ENCODE data around the gene THADA. TPM values are rescaled to one million over a fixed set of nuclear protein-coding genes. Genes with fewer than 3 reads are reported as not detected.

Gene THADA
- total RNA-seq, 4 donors from 2014 or later = 35.7 to 49.2 (median 47.4) TPM

- Histone ChIP-seq H3K27me3 (no peaks in the 10 kb centered on the region), H3K4me1 (peaks cover 0 to 15% (median 2%) of the 10 kb centered on the region in 4 donors), H3K27ac (no peak overlapping the region), H3K4me3 (no peak overlapping the region), H3K9me3 (no peaks in the 10 kb centered on the region), H3K36me3 (peaks cover 0 to 16% (median 0%) of the 10 kb centered on the region in 3 donors)
- 89 to 90% methylated on average over 3 of the region's 3 CpGs for WGBS, 2 donors
- TF ChIP-seq EP300 (IDR thresholded peaks at IDR 0.05) = no peak
- no peak for TF ChIP-seq POLR2A (IDR thresholded peaks at IDR 0.05)
- DNase-seq (ENCODE audit: low spot score in 2 of 2) = no peak
These were observed 64.6 kb downstream of the THADA start for GRCh38 chr2:43531251-43531650.

- H3K36me3 ChIP-seq = peaks cover 0 to 8% (median 0%) of the 10 kb centered on the region in 3 donors
- H3K4me3 ChIP-seq = no peak overlapping the region
- no peaks in the 10 kb centered on the region for H3K27me3 ChIP-seq
- H3K27ac ChIP-seq = peak overlapping the region in 3 of 4 donors; percentile 5 to 76 (median 71)
- DNase-seq (ENCODE audit: low spot score in 2 of 2) = no peak
- TF ChIP-seq POLR2A (IDR thresholded peaks at IDR 0.05) (no peak), EP300 (IDR thresholded peaks at IDR 0.05) (peak in 1 of 2 donors; percentile 48)
- peaks cover 0 to 7% (median 0%) of the 10 kb centered on the region in 4 donors for H3K9me3 ChIP-seq
- peaks cover 0 to 36% (median 2%) of the 10 kb centered on the region in 4 donors for H3K4me1 ChIP-seq
These were observed 68.8 kb downstream of the THADA start for GRCh38 chr2:43526994-43527393.

GRCh38 chr2:43525506-43525905 lies 70.3 kb downstream of the THADA start:
- WGBS, 2 donors = 100% methylated on average over 1 of the region's 1 CpG
- H3K27me3 ChIP-seq = no peaks in the 10 kb centered on the region
- no peak for DNase-seq (ENCODE audit: low spot score in 2 of 2)
- H3K4me1 ChIP-seq = peaks cover 0 to 36% (median 2%) of the 10 kb centered on the region in 4 donors
- H3K9me3 ChIP-seq = peaks cover 0 to 7% (median 0%) of the 10 kb centered on the region in 4 donors
- peaks cover 0 to 8% (median 0%) of the 10 kb centered on the region in 3 donors for H3K36me3 ChIP-seq
- peak overlapping the region in 1 of 4 donors; percentile 71 for H3K27ac ChIP-seq
- H3K4me3 ChIP-seq = no peak overlapping the region
- no peak for TF ChIP-seq EP300 (IDR thresholded peaks at IDR 0.05)
- TF ChIP-seq CTCF (IDR thresholded peaks at IDR 0.05) = no peak
- no peak for TF ChIP-seq POLR2A (IDR thresholded peaks at IDR 0.05)

- H3K27ac ChIP-seq = peak overlapping the region in 2 of 4 donors; percentile 13 to 71
These were observed 71.5 kb downstream of the THADA start for GRCh38 chr2:43524177-43524965.

GRCh38 chr2:43522177-43522576 lies 73.7 kb downstream of the THADA start:
- Histone ChIP-seq H3K27me3 (no peaks in the 10 kb centered on the region), H3K27ac (no peak overlapping the region), H3K36me3 (peaks cover 0 to 8% (median 0%) of the 10 kb centered on the region in 3 donors), H3K4me3 (no peak overlapping the region), H3K4me1 (peaks cover 0 to 63% (median 23%) of the 10 kb centered on the region in 4 donors), H3K9me3 (peaks cover 0 to 7% (median 0%) of the 10 kb centered on the region in 4 donors)
- no peak for TF ChIP-seq CTCF (IDR thresholded peaks at IDR 0.05)
- TF ChIP-seq EP300 (IDR thresholded peaks at IDR 0.05) = no peak
- TF ChIP-seq POLR2A (IDR thresholded peaks at IDR 0.05) = no peak
- DNase-seq (ENCODE audit: low spot score in 2 of 2) = no peak

More at GRCh38 chr2:43524177-43524965, 71.5 kb downstream of the THADA start:
- no peak overlapping the region for H3K4me3 ChIP-seq
- peaks cover 0 to 7% (median 0%) of the 10 kb centered on the region in 4 donors for H3K9me3 ChIP-seq
- TF ChIP-seq CTCF (IDR thresholded peaks at IDR 0.05) (peak in 4 of 5 experiments; percentile 24 to 45 (median 38)), EP300 (IDR thresholded peaks at IDR 0.05) (no peak), POLR2A (IDR thresholded peaks at IDR 0.05) (no peak)
- peaks cover 0 to 8% (median 0%) of the 10 kb centered on the region in 3 donors for H3K36me3 ChIP-seq
- no peaks in the 10 kb centered on the region for H3K27me3 ChIP-seq
- WGBS, 2 donors = 68 to 73% methylated on average over 3 of the region's 3 CpGs
- DNase-seq (ENCODE audit: low spot score in 2 of 2) = no peak
- peaks cover 0 to 47% (median 10%) of the 10 kb centered on the region in 4 donors for H3K4me1 ChIP-seq

- Histone ChIP-seq H3K9me3 (peaks cover 0 to 7% (median 0%) of the 10 kb centered on the region in 4 donors), H3K4me1 (peaks cover 0 to 63% (median 25%) of the 10 kb centered on the region in 4 donors), H3K27ac (peak overlapping the region in 1 of 4 donors; percentile 5), H3K4me3 (no peak overlapping the region), H3K27me3 (no peaks in the 10 kb centered on the region), H3K36me3 (peaks cover 0 to 8% (median 0%) of the 10 kb centered on the region in 3 donors)
- TF ChIP-seq CTCF (IDR thresholded peaks at IDR 0.05) (no peak), POLR2A (IDR thresholded peaks at IDR 0.05) (no peak), EP300 (IDR thresholded peaks at IDR 0.05) (no peak)
- DNase-seq (ENCODE audit: low spot score in 2 of 2) = no peak
- WGBS, 2 donors = 92 to 94% methylated on average over 2 of the region's 2 CpGs
These were observed 74.3 kb downstream of the THADA start for GRCh38 chr2:43521568-43521967.
